HCT116 (cell line): ENCODE measurements around the gene TMEM51. TPM values are rescaled to one million over a fixed set of nuclear protein-coding genes. Genes with fewer than 3 reads are reported as not detected.

ENCODE experiments used
- ATAC-seq: fragments of 200-7000 bp; cut with Tn5 transposase; 2 replicates; pipeline ENCODE4 v1.9.1; 2020; ENCODE audit warnings: mild to moderate bottlenecking, moderate library complexity
- BruUV-seq: library from RNA; stranded (reverse); fragments of 400-500 nt; replicated peaks from 2 replicates; lab custom pipeline; 2021; lab: Mats Ljungman, UMichigan
- CTCF ChIA-PET: fragments of 300-600 bp; sonication (Branson Sonifier 250); formaldehyde crosslinking; loops from one replicate; lab custom pipeline; 2021; ENCODE audit warnings: antibody characterized with exemption; lab: Charles Lee
- POLR2A ChIA-PET: fragments of 300-600, 350-600 bp; sonication (Branson Sonifier 250); formaldehyde crosslinking; loops from one replicate; lab custom pipeline; 2021; ENCODE audit warnings: antibody characterized with exemption; lab: Charles Lee
- RAD21 ChIA-PET, 2 experiments: fragments of 300-600 bp; sonication (Branson Sonifier 250); formaldehyde crosslinking; loops; one replicate each; lab custom pipeline; 2023; ENCODE audit warnings: low total read pairs in 2 of 2; ENCODE audit not compliant: uncharacterized antibody in 2 of 2, unreplicated experiment in 2 of 2, low non-redundant PET in 1 of 2; lab: Charles Lee
- DNase-seq: peaks from one replicate; pipeline ENCODE4 v3.0.0-alpha.2; 2010; ENCODE audit warnings: low read depth, low spot score
- H2AFZ ChIP-seq: fragments of 200-600 bp; shearing (Covaris generic), sonication (generic); 2 replicates; pipeline ENCODE4 v1.6.1; 2017; ENCODE audit warnings: low read depth, mixed run types, mixed read lengths, antibody characterized with exemption, low read length; ENCODE audit not compliant: poor library complexity, severe bottlenecking
- H3K27ac ChIP-seq: 2 replicates; pipeline ENCODE4 v1.5.1; 2012; ENCODE audit warnings: low read depth, low read length
- H3K27me3 ChIP-seq: fragments of 200-600 bp; sonication (generic); 2 replicates; pipeline ENCODE4 v1.6.1; 2016; ENCODE audit warnings: mixed run types, low read length, mixed read lengths; ENCODE audit not compliant: insufficient read depth
- H3K36me3 ChIP-seq, 2 experiments: fragments of 200-500 bp in 1 of 2; fragments of 200-600 bp in 1 of 2; sonication (Bioruptor generic) in 1 of 2; sonication (generic) in 1 of 2; 2 replicates each; pipeline versions ENCODE4 v1.5.1 to v1.6.1; 2014 to 2016; ENCODE audit warnings: low read length in 2 of 2, inconsistent platforms in 1 of 2, mixed read lengths in 1 of 2, mixed run types in 1 of 2; ENCODE audit not compliant: insufficient read depth in 2 of 2, control insufficient read depth in 1 of 2
- H3K4me1 ChIP-seq, 2 experiments: fragments of 200-600 bp in 1 of 2; sonication (generic) in 1 of 2; 2 replicates each; pipeline versions ENCODE4 v1.5.1 to v1.6.1; 2012 to 2017; ENCODE audit warnings: low read length in 2 of 2, inconsistent platforms in 1 of 2, mild to moderate bottlenecking in 1 of 2, mixed read lengths in 1 of 2, mixed run types in 1 of 2, moderate library complexity in 1 of 2; ENCODE audit not compliant: insufficient read depth in 2 of 2, control insufficient read depth in 1 of 2
- H3K4me2 ChIP-seq: fragments of 200-600 bp; sonication (generic); 2 replicates; pipeline ENCODE4 v1.6.1; 2017; ENCODE audit warnings: mixed run types, low read length, mixed read lengths
- H3K4me3 ChIP-seq, 2 experiments: fragments of 200-600 bp in 1 of 2; sonication (generic) in 1 of 2; replicated peaks in 1 of 2; 2 replicates each; pipeline ENCODE4 v1.5.1; 2011 to 2016; ENCODE audit warnings: low read length in 2 of 2, control low read depth in 1 of 2, low read depth in 1 of 2, mild to moderate bottlenecking in 1 of 2, mixed read lengths in 1 of 2, mixed run types in 1 of 2
- H3K79me2 ChIP-seq: fragments of 200-600 bp; sonication (generic); 2 replicates; pipeline ENCODE4 v1.6.1; 2017; ENCODE audit warnings: mild to moderate bottlenecking, mixed run types, low read length, moderate library complexity, mixed read lengths; ENCODE audit not compliant: insufficient read depth
- H3K9ac ChIP-seq: fragments of 200-600 bp; sonication (generic); 2 replicates; pipeline ENCODE4 v1.6.1; 2016; ENCODE audit warnings: low read length, mixed read lengths
- H3K9me2 ChIP-seq: fragments of 200-600 bp; sonication (generic), shearing (Covaris generic); 2 replicates; pipeline ENCODE4 v1.6.1; 2017; ENCODE audit warnings: mixed run types, mild to moderate bottlenecking, moderate library complexity; ENCODE audit not compliant: insufficient read depth
- H3K9me3 ChIP-seq, 2 experiments: fragments of 200-500 bp in 1 of 2; fragments of 200-600 bp in 1 of 2; sonication (Bioruptor generic) in 1 of 2; sonication (generic) in 1 of 2; 2 replicates each; pipeline ENCODE4 v1.6.1; 2014 to 2017; ENCODE audit warnings: low read length in 2 of 2, mixed read lengths in 2 of 2, inconsistent platforms in 1 of 2, low read depth in 1 of 2, mild to moderate bottlenecking in 1 of 2, mixed run types in 1 of 2, moderate library complexity in 1 of 2; ENCODE audit not compliant: control insufficient read depth in 1 of 2, insufficient read depth in 1 of 2
- H4K20me1 ChIP-seq: fragments of 200-600 bp; sonication (generic), shearing (Covaris generic); 2 replicates; pipeline ENCODE4 v1.6.1; 2017; ENCODE audit warnings: mixed run types, mild to moderate bottlenecking, moderate library complexity; ENCODE audit not compliant: insufficient read depth
- EGR1 ChIP-seq: IDR thresholded peaks from 2 replicates; pipeline ENCODE4 v1.6.1; 2012; ENCODE audit warnings: low read depth
- ELF1 ChIP-seq: IDR thresholded peaks from 2 replicates; pipeline ENCODE4 v1.6.1; 2012; ENCODE audit warnings: low read depth, borderline replicate concordance
- EZH2 ChIP-seq: fragments of 200-600 bp; sonication (generic); IDR thresholded peaks from 2 replicates; pipeline ENCODE4 v1.6.1; 2017; ENCODE audit warnings: antibody characterized with exemption, mixed run types
- FOSL1 ChIP-seq: IDR thresholded peaks from 2 replicates; pipeline ENCODE4 v1.6.1; 2012; ENCODE audit warnings: low read depth
- JUND ChIP-seq: IDR thresholded peaks from 2 replicates; pipeline ENCODE4 v1.6.1; 2012
- POLR2A ChIP-seq: IDR thresholded peaks from 2 replicates; pipeline ENCODE4 v1.7.0; 2011; ENCODE audit warnings: borderline replicate concordance; ENCODE audit not compliant: insufficient read depth, insufficient read length; ENCODE audit errors: extremely low read depth
- POLR2AphosphoS5 ChIP-seq: IDR thresholded peaks from 2 replicates; pipeline ENCODE4 v1.6.1; 2011; ENCODE audit warnings: mild to moderate bottlenecking, low read depth, low read length, moderate library complexity
- SP1 ChIP-seq: IDR thresholded peaks from 2 replicates; pipeline ENCODE4 v1.6.1; 2012; ENCODE audit warnings: low read depth
- TCF7L2 ChIP-seq: IDR thresholded peaks from 2 replicates; pipeline ENCODE4 v1.7.0; 2011; ENCODE audit warnings: borderline replicate concordance, inconsistent platforms; ENCODE audit not compliant: insufficient read depth, insufficient read length; ENCODE audit errors: extremely low read depth
- YY1 ChIP-seq: IDR thresholded peaks from 2 replicates; pipeline ENCODE4 v1.6.1; 2011; ENCODE audit warnings: low read length, low read depth, moderate library complexity, mild to moderate bottlenecking; ENCODE audit not compliant: insufficient replicate concordance; ENCODE audit errors: extremely low read depth
- ZNF274 ChIP-seq: fragments of 200-500 bp; sonication (Bioruptor generic); IDR thresholded peaks from 2 replicates; pipeline ENCODE4 v1.6.1; 2014; ENCODE audit warnings: mild to moderate bottlenecking, low read depth, low read length, inconsistent platforms
- intact Hi-C: fragments of 100-400 bp; cut with micrococcal nuclease; formaldehyde crosslinking; loops from 2 replicates; pipeline ENCODE4 v1.10.0; 2022
- total RNA-seq: library from RNA; stranded (reverse); gene quantifications from one replicate; pipeline ENCODE4 v1.2.1, GENCODE V29; 2021; ENCODE audit not compliant: unreplicated experiment
- TF ChIP-seq, protein P1 (sequence below): IDR thresholded peaks from 2 replicates; pipeline ENCODE4 v1.6.1; 2011; ENCODE audit warnings: mild to moderate bottlenecking, low read length, moderate library complexity; ENCODE audit not compliant: insufficient replicate concordance; ENCODE audit errors: extremely low read depth
- TF ChIP-seq, protein P2 (sequence below), 3 experiments: fragments of 200-600 bp in 1 of 3; sonication (generic) in 1 of 3; IDR thresholded peaks in 2 of 3; conservative IDR thresholded peaks in 1 of 3; 2 replicates each; pipeline ENCODE4 v1.5.1; 2012 to 2017; ENCODE audit warnings: low read depth in 2 of 3, low read length in 2 of 3, antibody characterized with exemption in 1 of 3, borderline replicate concordance in 1 of 3, control low read depth in 1 of 3, mild to moderate bottlenecking in 1 of 3, mixed read lengths in 1 of 3, mixed run types in 1 of 3, moderate library complexity in 1 of 3; ENCODE audit not compliant: insufficient read depth in 1 of 3
- TF ChIP-seq, protein P3 (sequence below): IDR thresholded peaks from 2 replicates; pipeline ENCODE4 v1.6.1; 2012; ENCODE audit warnings: low read depth

The TMEM51 gene
- total RNA-seq, 1 experiment from 2014 or later = 16.6 TPM

DNA sequence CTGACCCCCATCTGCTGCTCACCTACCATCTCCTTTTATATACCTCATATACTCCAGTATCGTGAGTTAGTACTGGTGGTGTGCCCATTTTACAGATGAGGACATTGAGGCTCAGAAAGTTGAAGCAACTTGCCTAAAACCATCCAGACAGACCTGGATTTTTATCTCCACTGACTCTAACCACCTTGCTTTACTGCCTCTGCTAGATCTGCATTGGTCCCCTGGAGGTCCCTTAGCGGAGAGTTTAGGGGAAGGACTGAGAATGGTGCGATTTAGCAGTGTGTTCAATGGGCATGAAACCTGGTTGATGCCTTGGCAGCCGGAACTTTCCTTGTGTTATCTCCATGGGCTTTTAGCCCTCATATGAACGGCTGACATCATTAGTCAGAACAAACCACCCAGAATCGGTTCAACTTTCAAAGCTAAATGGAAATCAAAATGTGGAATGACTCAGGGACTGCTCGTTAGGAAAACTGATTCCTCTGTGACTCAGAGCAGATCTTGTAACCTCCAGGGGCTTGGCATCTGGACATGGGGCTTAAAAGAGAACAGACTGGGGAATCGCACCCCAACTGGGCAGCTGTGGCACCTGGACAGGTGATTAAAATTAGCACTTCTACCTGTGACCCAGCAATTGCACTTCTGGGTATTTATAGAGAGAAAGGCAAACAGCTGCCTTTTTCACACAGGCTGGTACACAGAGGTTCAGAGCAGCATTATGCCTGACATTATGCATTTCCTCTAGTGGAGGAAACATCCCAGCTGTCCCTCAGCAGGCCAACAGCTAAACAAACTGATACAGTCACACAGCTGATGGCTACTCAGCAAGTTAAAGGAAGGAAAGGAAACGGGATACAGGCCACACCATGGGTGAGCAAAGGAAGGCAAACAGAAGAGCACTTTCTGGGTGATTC, 25.3 kb downstream of the TMEM51 start:
- Histone ChIP-seq H3K4me1 (peaks cover 73 to 78% of the 10 kb centered on the region in 2 experiments), H3K79me2 (peaks cover 86% of the 10 kb centered on the region), H3K27me3 (no peaks in the 10 kb centered on the region), H4K20me1 (peaks cover 4% of the 10 kb centered on the region; the same call in 1 of the 2 replicates), H2AFZ (no peak overlapping the region), H3K9ac (peak overlapping the region; percentile 63)
- ATAC-seq (peak; percentile 75), DNase-seq (peak; percentile 93)
- ChIA-PET CTCF (interaction anchor here (1.1 to 1.9 kb wide), 4 partner anchors 21 to 146 kb away, joined by 3 to 8 read pairs (median 4); partner anchors contain the start of gene TMEM51), POLR2A (interaction anchor here (0.9 kb wide), 2 partner anchors 10 to 80 kb away, joined by 3 read pairs; no protein-coding TSS in a partner anchor), RAD21 (no interaction called here)
- intact Hi-C loops = loop anchor here (2.0 kb wide), 1 partner anchor 26 kb away; the partner anchor contains the start of gene TMEM51
- TF ChIP-seq ELF1 = no peak
- peak; percentile 84 for TF ChIP-seq TCF7L2
- no peak for TF ChIP-seq SP1
- no peak for TF ChIP-seq ZNF274
- no peak for TF ChIP-seq FOSL1
- TF ChIP-seq YY1 = peak; percentile 39
- TF ChIP-seq, protein P1, sequence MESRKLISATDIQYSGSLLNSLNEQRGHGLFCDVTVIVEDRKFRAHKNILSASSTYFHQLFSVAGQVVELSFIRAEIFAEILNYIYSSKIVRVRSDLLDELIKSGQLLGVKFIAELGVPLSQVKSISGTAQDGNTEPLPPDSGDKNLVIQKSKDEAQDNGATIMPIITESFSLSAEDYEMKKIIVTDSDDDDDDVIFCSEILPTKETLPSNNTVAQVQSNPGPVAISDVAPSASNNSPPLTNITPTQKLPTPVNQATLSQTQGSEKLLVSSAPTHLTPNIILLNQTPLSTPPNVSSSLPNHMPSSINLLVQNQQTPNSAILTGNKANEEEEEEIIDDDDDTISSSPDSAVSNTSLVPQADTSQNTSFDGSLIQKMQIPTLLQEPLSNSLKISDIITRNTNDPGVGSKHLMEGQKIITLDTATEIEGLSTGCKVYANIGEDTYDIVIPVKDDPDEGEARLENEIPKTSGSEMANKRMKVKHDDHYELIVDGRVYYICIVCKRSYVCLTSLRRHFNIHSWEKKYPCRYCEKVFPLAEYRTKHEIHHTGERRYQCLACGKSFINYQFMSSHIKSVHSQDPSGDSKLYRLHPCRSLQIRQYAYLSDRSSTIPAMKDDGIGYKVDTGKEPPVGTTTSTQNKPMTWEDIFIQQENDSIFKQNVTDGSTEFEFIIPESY = no peak
- TF ChIP-seq POLR2AphosphoS5 = no peak
- TF ChIP-seq, protein P2, sequence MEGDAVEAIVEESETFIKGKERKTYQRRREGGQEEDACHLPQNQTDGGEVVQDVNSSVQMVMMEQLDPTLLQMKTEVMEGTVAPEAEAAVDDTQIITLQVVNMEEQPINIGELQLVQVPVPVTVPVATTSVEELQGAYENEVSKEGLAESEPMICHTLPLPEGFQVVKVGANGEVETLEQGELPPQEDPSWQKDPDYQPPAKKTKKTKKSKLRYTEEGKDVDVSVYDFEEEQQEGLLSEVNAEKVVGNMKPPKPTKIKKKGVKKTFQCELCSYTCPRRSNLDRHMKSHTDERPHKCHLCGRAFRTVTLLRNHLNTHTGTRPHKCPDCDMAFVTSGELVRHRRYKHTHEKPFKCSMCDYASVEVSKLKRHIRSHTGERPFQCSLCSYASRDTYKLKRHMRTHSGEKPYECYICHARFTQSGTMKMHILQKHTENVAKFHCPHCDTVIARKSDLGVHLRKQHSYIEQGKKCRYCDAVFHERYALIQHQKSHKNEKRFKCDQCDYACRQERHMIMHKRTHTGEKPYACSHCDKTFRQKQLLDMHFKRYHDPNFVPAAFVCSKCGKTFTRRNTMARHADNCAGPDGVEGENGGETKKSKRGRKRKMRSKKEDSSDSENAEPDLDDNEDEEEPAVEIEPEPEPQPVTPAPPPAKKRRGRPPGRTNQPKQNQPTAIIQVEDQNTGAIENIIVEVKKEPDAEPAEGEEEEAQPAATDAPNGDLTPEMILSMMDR (IDR thresholded peaks at IDR 0.05 in 2 of 3, conservative IDR thresholded peaks at IDR 0.05 in 1 of 3; ENCODE audit: borderline replicate concordance in 1 of 3, insufficient read depth in 1 of 3, low read depth in 2 of 3, low read length in 2 of 3) = no peak
- TF ChIP-seq EZH2 = no peak
- TF ChIP-seq, protein P3, sequence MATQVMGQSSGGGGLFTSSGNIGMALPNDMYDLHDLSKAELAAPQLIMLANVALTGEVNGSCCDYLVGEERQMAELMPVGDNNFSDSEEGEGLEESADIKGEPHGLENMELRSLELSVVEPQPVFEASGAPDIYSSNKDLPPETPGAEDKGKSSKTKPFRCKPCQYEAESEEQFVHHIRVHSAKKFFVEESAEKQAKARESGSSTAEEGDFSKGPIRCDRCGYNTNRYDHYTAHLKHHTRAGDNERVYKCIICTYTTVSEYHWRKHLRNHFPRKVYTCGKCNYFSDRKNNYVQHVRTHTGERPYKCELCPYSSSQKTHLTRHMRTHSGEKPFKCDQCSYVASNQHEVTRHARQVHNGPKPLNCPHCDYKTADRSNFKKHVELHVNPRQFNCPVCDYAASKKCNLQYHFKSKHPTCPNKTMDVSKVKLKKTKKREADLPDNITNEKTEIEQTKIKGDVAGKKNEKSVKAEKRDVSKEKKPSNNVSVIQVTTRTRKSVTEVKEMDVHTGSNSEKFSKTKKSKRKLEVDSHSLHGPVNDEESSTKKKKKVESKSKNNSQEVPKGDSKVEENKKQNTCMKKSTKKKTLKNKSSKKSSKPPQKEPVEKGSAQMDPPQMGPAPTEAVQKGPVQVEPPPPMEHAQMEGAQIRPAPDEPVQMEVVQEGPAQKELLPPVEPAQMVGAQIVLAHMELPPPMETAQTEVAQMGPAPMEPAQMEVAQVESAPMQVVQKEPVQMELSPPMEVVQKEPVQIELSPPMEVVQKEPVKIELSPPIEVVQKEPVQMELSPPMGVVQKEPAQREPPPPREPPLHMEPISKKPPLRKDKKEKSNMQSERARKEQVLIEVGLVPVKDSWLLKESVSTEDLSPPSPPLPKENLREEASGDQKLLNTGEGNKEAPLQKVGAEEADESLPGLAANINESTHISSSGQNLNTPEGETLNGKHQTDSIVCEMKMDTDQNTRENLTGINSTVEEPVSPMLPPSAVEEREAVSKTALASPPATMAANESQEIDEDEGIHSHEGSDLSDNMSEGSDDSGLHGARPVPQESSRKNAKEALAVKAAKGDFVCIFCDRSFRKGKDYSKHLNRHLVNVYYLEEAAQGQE = no peak
- no peak for TF ChIP-seq JUND
- no peak for TF ChIP-seq POLR2A
- no peak for TF ChIP-seq EGR1
- TF ChIP-seq, all 23 proteins: peak for 2
- Histone ChIP-seq H3K36me3 (no peaks in the 10 kb centered on the region), H3K4me2 (peak overlapping the region; percentile 83), H3K9me2 (no peaks in the 10 kb centered on the region), H3K27ac (peak overlapping the region; percentile 86), H3K4me3 (peak overlapping the region in 1 of 2 experiments; percentile 39; a peak in 2 of 4 replicates), H3K9me3 (no peaks in the 10 kb centered on the region)
- no TSS peak for BruUV-seq
